BJ (cell line): ENCODE results near the gene B3GALT5. TPM values are rescaled to one million over a fixed set of nuclear protein-coding genes. Genes with fewer than 3 reads are reported as not detected.
A peak's percentile ranks its signal among the peaks of the same experiment; 100 is the strongest.

ENCODE experiments used
- CTCF ChIA-PET: fragments of 350-600 bp; formaldehyde crosslinking; extraction: SDS; loops from one replicate; lab custom pipeline; 2021; ENCODE audit warnings: antibody characterized with exemption, inconsistent platforms; lab: Yijun Ruan, JAX
- POLR2A ChIA-PET: fragments of 300-600 bp; sonication (Branson Sonifier 250); formaldehyde crosslinking; extraction: SDS; loops from one replicate; lab custom pipeline; 2021; ENCODE audit warnings: antibody characterized with exemption; lab: Charles Lee
- DNase-seq: peaks from one replicate; pipeline ENCODE4 v3.0.0-alpha.2; 2011; ENCODE audit warnings: low read depth
- H3K27me3 ChIP-seq: 2 replicates; pipeline ENCODE4 v1.6.0; 2011; ENCODE audit warnings: low read length; ENCODE audit not compliant: control insufficient read depth, insufficient read depth
- H3K36me3 ChIP-seq: 2 replicates; pipeline ENCODE4 v1.5.1; 2011; ENCODE audit warnings: low read length; ENCODE audit not compliant: control insufficient read depth, insufficient read depth
- H3K4me3 ChIP-seq: 2 replicates; pipeline ENCODE4 v1.5.1; 2011; ENCODE audit warnings: low read depth, mild to moderate bottlenecking, control low read depth, low read length
- polyA plus RNA-seq: library from polyadenylated mRNA; depleted of rRNA; stranded (reverse); fragments of >200 nt; gene quantifications from 2 replicates; pipeline ENCODE4 v1.2.3, GENCODE V29; 2011
- TF ChIP-seq, protein P1 (sequence below): IDR thresholded peaks from 2 replicates; pipeline ENCODE4 v1.5.1; 2011; ENCODE audit warnings: low read depth, mild to moderate bottlenecking, control low read depth, inconsistent platforms, low read length, moderate library complexity; ENCODE audit not compliant: insufficient read depth

B3GALT5 gene
- polyA plus RNA-seq, 1 experiment, result 0.09 TPM

DNA sequence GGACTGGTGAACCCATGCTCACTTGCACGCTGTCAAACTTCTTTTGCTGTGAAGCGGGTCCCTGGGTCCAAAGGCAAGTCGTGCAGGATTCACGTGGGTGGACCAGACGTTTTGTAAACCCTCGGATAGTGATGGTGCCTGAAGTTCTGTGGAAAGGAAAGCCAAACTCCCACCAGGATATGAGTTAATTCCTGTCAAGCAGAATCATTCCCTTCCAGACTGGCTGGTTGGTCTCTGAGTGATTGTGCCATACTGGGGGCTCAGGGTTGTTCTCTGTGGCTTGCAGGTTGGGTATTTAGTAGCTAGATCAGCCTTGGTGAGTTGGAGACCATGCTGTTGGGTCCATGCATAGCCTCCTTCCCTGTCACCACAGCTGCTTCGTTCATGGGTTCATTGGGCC, 99.5 kb downstream of the B3GALT5 start:
- Histone ChIP-seq H3K36me3 (no peaks in the 10 kb centered on the region), H3K27me3 (no peaks in the 10 kb centered on the region), H3K4me3 (no peak overlapping the region)
- no peak for DNase-seq
- CTCF ChIA-PET, result interaction anchor here (17.0 kb wide), 1 partner anchor 197 kb away, joined by 280 read pairs; no protein-coding TSS in a partner anchor
- POLR2A ChIA-PET, result no interaction called here
- TF ChIP-seq, protein P1, sequence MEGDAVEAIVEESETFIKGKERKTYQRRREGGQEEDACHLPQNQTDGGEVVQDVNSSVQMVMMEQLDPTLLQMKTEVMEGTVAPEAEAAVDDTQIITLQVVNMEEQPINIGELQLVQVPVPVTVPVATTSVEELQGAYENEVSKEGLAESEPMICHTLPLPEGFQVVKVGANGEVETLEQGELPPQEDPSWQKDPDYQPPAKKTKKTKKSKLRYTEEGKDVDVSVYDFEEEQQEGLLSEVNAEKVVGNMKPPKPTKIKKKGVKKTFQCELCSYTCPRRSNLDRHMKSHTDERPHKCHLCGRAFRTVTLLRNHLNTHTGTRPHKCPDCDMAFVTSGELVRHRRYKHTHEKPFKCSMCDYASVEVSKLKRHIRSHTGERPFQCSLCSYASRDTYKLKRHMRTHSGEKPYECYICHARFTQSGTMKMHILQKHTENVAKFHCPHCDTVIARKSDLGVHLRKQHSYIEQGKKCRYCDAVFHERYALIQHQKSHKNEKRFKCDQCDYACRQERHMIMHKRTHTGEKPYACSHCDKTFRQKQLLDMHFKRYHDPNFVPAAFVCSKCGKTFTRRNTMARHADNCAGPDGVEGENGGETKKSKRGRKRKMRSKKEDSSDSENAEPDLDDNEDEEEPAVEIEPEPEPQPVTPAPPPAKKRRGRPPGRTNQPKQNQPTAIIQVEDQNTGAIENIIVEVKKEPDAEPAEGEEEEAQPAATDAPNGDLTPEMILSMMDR, result no peak

GRCh38 chr21:39712976-39713375, 100.2 kb downstream of the B3GALT5 start:
- no peaks in the 10 kb centered on the region for H3K27me3 ChIP-seq
- no peaks in the 10 kb centered on the region for H3K36me3 ChIP-seq
- POLR2A ChIA-PET, result no interaction called here
- DNase-seq, result no peak
- H3K4me3 ChIP-seq, result no peak overlapping the region
- CTCF ChIA-PET, result interaction anchor here (17.0 kb wide), 1 partner anchor 198 kb away, joined by 280 read pairs; no protein-coding TSS in a partner anchor
- TF ChIP-seq, protein P1, result no peak

GRCh38 chr21:39713905-39714304, 101.2 kb downstream of the B3GALT5 start:
- TF ChIP-seq, protein P1, result no peak
- no peaks in the 10 kb centered on the region for H3K36me3 ChIP-seq
- no peak for DNase-seq
- ChIA-PET POLR2A (no interaction called here), CTCF (interaction anchor here (1.0 to 17.0 kb wide), 5 partner anchors 7 to 199 kb away, joined by 3 to 280 read pairs (median 20); no protein-coding TSS in a partner anchor)
- no peaks in the 10 kb centered on the region for H3K27me3 ChIP-seq
- H3K4me3 ChIP-seq, result no peak overlapping the region

DNA sequence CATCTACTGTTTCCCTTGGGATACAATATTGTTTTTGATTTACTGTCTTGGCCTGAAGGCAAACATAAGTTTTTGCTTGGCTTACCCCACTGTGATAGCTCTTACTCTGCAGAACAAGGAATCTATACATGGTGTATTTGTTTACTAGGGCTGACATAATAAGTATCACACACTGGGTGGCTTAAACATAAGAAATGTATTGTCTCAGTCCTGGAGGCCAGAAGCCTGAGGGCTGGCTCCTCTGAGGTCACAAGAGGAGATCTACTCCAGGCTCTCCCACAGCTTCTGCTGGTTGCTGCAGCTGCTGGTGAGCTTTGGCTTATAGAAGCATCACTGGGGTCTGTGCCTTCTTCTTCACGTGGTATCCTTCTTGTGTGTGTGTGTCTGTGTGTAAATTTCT, 101.6 kb downstream of the B3GALT5 start:
- ChIA-PET POLR2A (no interaction called here), CTCF (interaction anchor here (1.0 to 17.0 kb wide), 6 partner anchors 8 to 199 kb away, joined by 3 to 280 read pairs (median 12); no protein-coding TSS in a partner anchor)
- H3K27me3 ChIP-seq, result no peaks in the 10 kb centered on the region
- TF ChIP-seq, protein P1, result no peak
- no peak overlapping the region for H3K4me3 ChIP-seq
- DNase-seq, result no peak
- no peaks in the 10 kb centered on the region for H3K36me3 ChIP-seq

DNA sequence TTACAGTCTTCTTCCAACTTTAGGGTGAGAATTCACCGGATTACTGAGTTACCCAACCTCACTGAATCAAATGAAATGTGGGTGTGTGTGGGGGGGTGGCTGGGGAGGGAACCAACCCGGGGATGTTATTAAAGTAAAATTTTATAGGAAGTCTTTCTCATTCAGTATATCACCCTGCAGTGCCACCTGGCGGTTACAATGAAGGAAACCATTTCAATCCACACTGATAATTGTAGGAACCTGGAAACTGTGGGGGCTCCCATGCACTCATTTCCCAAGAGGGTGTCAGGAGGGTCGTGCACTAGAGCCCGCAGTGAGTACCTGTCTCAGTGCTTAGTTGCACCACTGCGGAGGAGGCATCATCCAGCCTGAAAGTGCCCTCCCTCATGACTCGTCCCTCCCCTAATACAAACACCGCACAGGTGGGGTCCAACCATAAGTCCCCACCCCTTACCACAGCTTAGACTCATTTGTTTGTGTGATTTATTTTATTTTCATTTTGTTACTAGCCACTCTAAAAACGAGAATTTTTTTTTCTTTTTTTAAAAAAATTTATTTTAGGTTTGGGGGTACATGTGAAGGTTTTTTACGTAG, 103.2 kb downstream of the B3GALT5 start:
- no peak for DNase-seq
- TF ChIP-seq, protein P1, result peak; percentile 65
- ChIA-PET POLR2A (no interaction called here), CTCF (interaction anchor here (0.6 to 17.0 kb wide), 14 partner anchors 9 to 229 kb away, joined by 3 to 280 read pairs (median 3); no protein-coding TSS in a partner anchor)
- Histone ChIP-seq H3K36me3 (no peaks in the 10 kb centered on the region), H3K4me3 (no peak overlapping the region), H3K27me3 (no peaks in the 10 kb centered on the region)
